ENCODE data around the gene TNC. TPM values are rescaled to one million over a fixed set of nuclear protein-coding genes. Genes with fewer than 3 reads are reported as not detected.

TNC gene
- total RNA-seq (2014; rRNA removed; shearing (Covaris generic)), result 133 and 159 TPM in 2 replicates

DNA sequence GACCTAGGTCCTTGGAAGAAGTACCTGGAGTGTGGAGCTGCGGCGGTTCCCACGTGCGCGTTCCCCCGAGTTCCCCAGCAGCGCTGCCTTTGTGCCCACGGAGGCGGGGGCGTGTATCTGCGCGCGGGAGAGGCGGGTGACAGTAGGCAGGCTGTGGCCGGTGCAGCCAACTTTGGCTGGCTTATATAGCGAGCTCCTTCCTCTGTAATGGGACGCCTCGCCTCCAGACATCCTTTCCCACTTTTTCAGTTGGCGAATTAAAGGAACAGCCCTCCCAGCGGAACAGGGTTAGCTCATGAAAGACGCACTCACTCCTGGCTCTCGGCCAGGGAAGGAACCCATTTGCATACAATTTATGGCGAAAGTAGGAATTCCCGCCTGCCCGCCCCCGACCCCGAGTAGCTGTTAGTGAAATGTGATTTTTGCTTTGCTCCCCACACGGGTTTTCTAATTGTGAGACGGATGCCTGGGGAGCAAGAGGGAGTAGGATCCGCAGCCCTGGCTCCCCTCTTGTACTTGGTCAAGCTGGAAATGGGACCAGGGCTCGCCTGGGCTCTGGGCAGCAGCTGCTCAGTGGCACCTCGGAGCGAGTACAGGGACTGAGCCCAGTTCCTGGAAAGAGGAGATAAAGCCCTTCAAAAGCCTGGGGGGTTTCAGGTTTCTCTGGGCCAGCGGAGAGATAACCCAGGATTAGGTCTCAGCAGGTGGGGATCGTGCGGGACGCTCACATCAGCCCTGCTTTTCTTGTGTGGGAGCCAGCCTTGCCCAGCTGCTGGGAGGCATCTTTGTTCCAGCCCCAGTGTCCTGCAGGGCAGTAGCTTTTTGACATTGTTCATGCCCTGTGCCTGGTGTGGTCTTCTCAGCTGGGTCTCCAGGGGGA is at the start of gene TNC:
TNC (minus strand) TSS at position 159 of the 880 bp plus-strand sequence. CDS start 27,139 bp downstream, outside the sequence.
- peak; percentile 95 for DNase-seq (ENCODE audit: low read depth)

- peak; percentile 88 for DNase-seq (ENCODE audit: low read depth)
These were observed 49.2 kb upstream of the TNC start for GRCh38 chr9:115167175-115167574.

DNA sequence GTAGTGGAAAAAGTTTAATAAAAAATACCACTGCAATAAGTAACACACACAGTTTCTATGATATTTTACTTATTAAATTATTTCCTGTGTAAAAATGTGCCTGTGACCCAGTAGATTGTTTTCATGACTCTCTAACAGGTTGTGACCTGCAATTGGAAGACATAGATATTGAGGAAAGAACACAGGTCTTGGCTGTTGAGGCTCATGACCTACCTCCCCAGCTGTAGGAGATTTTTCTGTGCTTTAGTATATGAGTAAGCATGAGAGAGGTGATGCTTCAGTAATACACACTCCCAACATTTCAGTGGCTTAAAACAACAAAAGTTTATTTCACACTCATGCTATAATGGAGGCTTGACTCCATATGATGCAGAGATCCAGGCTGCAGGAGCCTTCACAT is 47.3 kb upstream of the TNC start:
- no peak for DNase-seq (ENCODE audit: low read depth)

GRCh38 chr9:115164511-115164974 is 46.6 kb upstream of the TNC start:
- DNase-seq (ENCODE audit: low read depth), result peak; percentile 86

DNA sequence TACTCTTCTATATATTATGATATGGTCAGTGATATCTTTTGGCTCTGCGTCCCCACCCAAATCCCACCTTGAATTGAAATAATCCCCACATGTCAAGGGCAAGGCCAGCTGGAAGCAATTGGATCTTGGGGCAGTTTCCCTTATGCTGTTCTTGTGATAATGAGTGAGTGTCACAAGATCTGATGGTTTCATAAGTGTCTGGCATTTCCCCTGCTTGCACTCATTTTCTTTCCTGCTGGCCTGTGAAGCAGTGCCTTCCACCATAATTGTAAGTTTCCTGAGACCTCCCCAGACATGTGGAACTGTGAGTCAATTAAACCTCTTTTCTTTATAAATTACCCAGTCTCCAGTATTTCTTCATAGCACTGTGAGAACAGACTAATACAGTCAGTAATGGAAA is 45.0 kb upstream of the TNC start:
- no peak for DNase-seq (ENCODE audit: low read depth)

DNA sequence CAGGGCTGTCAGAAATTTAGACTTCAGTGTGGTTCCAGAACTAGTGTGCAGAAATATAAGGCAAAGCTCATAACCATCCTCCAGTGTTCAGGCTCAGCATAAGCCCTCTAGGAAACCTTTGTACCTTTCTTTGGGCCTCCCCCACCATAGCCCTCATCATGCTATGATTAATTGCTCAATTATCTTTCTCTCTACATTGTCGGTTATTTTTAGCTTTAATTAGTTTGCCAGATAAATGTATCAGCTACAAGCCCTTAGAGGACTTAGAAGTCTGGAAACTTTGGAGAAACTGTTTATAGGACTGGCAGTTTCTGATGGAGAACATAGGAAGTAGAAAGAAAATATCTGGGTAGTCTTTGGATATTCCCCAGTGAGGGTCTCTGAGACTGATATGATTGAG is 43.5 kb upstream of the TNC start:
- no peak for DNase-seq (ENCODE audit: low read depth)

DNA sequence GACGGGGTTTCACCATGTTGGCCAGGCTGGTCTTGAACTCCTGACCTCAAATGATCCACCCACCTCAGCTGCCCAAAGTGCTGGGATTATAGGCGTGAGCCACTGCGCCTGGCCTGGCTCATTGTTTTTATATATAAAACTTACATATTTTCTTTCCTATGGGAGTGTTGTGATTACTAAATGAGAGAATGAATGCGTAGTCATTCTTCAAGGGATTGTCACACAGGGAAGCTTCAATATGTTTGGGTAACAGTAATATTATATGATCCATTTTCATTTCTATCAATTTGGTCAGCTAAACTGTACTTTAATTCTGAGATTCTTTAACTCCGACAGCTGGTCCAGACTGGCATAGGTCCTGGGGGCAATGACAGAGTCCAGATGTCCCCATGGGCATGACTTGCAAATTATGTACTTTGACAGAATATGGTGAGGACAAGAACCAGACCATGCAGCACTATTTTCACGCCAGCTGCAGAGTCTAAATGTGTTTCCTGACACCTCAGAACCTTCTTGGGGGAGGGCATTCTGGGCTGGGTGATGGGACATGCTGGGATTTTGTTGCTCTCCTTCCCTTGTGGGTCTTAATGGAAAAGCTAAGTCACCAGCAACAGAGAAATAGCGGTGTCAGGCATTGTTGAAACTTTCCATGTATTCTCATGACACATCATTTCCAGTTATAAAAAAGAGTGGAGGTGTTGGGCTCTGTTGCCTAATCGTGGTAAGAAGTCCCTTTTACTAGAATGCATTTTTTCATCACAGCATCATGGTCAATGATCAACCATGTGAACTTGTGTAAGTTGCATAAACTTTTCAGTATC is 40.9 kb upstream of the TNC start:
- no peak for DNase-seq (ENCODE audit: low read depth)

DNA sequence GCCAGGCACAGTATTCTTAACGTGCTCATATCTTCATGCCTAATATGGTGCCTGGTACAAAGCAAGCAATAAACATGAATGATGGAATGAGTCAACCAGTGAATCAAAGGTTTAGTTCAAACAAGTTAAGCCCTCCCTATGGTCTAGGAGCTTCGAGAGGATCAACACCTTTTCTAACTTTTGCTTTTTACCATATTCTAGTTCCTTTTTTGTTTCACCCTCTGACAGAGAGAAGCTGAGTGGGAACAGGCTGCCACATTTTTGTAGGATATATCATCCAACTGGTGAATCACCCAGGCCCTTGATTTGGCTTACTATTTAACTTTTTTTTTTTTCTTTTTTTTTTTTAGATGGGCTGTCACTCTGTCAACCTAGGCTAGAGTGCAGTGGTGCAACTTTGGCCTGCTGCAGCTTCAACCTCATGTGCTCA is 39.3 kb upstream of the TNC start:
- DNase-seq (ENCODE audit: low read depth), result peak; percentile 86

DNA sequence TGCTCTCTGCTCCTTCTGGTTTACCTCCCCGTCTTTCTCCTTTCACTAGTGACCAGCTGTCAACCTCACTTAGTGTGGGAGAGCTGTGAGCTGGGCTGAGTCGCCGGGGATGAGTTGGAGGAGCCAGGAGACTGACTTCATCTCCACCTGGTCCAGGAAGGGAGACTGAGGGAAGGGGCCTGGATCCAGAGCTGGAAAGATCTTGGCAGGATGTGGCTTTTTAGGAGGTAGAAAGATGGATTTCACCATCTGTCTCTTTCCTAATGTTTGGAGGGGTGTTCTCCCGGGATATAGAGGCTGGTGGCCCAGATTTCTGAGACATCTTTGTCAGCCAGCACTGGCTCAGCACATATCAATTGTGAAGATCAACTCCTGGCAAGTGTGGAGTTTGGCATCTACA is 37.1 kb upstream of the TNC start:
- DNase-seq (ENCODE audit: low read depth), result no peak

DNA sequence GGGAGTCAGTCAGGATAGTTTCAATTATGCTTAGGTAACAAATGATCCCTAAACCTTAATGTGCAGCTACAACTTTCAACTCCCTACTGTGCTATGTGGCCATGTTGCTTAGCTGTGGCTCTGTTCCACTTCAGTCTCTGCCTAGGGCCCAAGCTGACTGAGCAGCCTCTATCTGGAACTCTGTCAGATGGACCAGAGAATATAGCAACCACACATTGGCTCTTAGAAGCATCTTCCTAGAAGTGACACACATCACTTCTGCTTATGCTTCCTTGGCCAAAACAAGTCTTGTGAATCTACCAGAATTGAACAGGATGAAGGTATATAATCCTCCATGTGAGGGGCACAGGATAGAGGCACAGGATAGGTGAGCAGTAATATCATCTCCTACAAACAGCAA is 36.7 kb upstream of the TNC start:
- no peak for DNase-seq (ENCODE audit: low read depth)

- DNase-seq (ENCODE audit: low read depth), result no peak
These were observed 34.4 kb upstream of the TNC start for GRCh38 chr9:115152281-115152820.

GRCh38 chr9:115148721-115149120 is 30.8 kb upstream of the TNC start:
- DNase-seq (ENCODE audit: low read depth), result no peak

DNA sequence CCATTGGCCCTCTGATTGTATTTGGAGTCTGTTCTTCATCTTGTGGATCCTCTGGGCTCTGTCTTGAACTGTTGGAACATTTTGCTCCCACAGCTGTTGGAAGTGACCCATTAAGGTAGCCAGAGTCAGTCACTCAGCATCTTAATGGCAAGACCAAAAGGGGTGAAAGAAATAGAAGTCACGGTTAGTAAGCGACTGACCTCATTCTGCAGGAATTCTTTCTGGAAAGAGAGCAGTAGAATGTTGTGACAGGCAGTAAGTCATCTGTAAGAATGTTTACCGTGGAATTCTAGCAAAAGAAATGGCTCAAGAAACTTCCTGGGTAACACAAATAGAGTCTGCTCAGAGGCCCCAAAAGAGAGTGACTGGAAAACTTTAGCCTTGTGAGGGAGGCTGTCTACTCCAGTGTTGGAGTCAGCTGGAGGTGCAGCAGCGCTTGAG is 28.6 kb upstream of the TNC start:
- DNase-seq (ENCODE audit: low read depth), result peak; percentile 80

DNA sequence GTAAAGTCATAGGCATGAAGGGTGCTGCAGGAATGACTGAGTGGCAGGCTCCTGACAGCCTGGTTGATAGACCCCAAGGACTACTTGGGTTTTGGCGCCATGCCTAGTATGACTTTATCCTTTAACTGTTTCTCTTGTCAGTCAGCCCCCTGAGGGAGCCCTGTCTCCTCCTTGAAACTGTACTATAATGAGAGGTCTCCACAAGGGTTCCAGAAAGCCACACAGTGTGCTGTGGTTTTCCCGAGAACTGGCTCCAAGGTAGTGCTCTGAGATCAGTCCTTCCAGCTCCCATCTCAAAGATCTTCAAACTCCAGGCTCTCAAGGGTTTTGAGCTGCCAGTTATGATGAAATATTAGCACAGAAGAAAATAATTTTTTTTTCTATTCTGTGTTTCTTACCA is 26.7 kb upstream of the TNC start:
- peak; percentile 41 for DNase-seq (ENCODE audit: low read depth)

- no peak for DNase-seq (ENCODE audit: low read depth)
These were observed 25.7 kb upstream of the TNC start for GRCh38 chr9:115143689-115144088.

GRCh38 chr9:115142517-115143270 is 24.7 kb upstream of the TNC start:
- DNase-seq (ENCODE audit: low read depth), result no peak

DNA sequence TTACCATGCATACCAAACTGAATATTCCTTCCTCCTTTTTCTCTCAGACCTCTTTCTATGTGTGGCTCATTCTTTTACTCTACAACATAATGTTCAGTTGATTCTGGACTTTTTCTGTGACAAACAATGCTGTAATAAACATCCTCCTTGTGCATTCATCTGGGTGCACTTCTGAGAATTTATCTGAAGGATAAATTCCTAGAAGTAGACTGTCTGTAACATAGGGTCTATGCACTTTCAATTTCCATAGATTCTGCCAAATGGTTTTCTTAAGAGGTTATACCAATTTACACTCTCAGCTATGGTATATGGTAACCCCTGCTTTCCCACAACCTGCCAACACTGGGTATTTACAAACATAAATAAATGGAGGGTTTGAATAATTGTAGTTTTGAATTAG is 24.1 kb upstream of the TNC start:
- no peak for DNase-seq (ENCODE audit: low read depth)

- no peak for DNase-seq (ENCODE audit: low read depth)
These were observed 23.7 kb upstream of the TNC start for GRCh38 chr9:115141612-115142011.

DNA sequence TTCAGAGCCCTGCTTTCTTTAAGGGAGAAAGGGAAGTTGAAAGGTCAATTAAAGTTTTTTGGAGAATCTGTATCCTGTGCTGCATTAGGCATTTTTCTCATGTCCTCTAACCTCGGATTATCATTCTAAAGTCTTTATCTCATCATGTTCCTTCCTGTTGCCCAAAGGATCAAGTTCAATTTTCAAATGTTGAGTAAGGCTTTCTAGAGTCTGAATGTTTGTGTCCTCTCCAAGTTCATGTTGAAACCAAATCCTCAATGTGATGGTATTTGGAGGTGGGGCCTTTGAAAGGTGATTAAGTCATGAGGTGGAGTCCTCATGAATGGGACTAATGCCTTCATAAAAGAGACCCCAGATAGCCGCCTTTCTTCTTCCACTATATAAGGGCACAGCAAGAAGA is 20.2 kb upstream of the TNC start:
- DNase-seq (ENCODE audit: low read depth), result no peak

GRCh38 chr9:115137526-115137925 is 19.6 kb upstream of the TNC start:
- no peak for DNase-seq (ENCODE audit: low read depth)

Measured in Daoy (cell line).